Transverse colon (tissue), 4 donors: ENCODE results near the gene S100A14.

Source experiments
- CTCF ChIP-seq, 5 experiments: fragments of 200-600 bp in 3 of 5; fragments of 450-650 bp in 2 of 5; sonication (generic) in 3 of 5; IDR thresholded peaks; 1 replicate in 2 of 5; 2 replicates in 3 of 5; pipeline ENCODE4 v1.5.1; 2016 to 2017; ENCODE audit warnings: antibody characterized with exemption in 5 of 5, inconsistent platforms in 3 of 5, mild to moderate bottlenecking in 2 of 5, moderate library complexity in 1 of 5
- EP300 ChIP-seq: sonication (generic); formaldehyde crosslinking; IDR thresholded peaks from one replicate; pipeline ENCODE4 v1.6.1; 2017; ENCODE audit warnings: antibody characterized with exemption, low read depth
- POLR2A ChIP-seq: fragments of 450-650 bp; IDR thresholded peaks from one replicate; pipeline ENCODE4 v1.6.1; 2016; ENCODE audit warnings: antibody characterized with exemption, mild to moderate bottlenecking, moderate library complexity
- POLR2AphosphoS5 ChIP-seq, 3 donors: sonication (generic); formaldehyde crosslinking; IDR thresholded peaks; one replicate each; pipeline ENCODE4 v1.6.1; 2016; ENCODE audit warnings: antibody characterized with exemption in 3 of 3

DNA sequence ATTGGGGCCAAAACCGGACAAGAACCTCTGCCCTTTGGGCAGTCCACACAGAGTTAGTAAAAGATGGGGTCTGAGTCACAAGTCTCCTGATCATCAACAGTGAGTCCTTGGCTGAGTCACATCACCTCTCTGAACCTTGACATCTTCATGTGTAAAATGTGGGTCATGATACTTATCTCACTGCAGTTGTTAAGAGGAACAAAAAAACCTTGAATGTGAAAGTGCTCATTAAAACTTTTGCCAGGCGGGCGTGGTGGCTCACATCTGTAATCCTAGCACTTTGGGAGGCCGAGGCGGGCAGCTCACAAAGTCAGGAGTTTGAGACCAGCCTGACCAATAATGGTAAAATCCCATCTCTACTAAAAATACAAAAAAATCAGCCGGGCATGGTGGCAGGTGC, 18.9 kb downstream of the S100A14 start:
- TF ChIP-seq POLR2A: no peak
- TF ChIP-seq CTCF (IDR thresholded peaks at IDR 0.05): no peak
- no peak for TF ChIP-seq EP300
- peak in 1 of 3 donors; percentile 27 for TF ChIP-seq POLR2AphosphoS5 (IDR thresholded peaks at IDR 0.05)
